Ishikawa (cell line): ENCODE results near the gene ZNF669.

Source experiments
- CEBPB ChIP-seq: IDR thresholded peaks from 2 replicates; pipeline ENCODE4 v1.6.1; 2012
- CREB1 ChIP-seq: IDR thresholded peaks from 2 replicates; pipeline ENCODE4 v1.6.1; 2012; ENCODE audit warnings: low read depth
- EGR1 ChIP-seq: IDR thresholded peaks from 2 replicates; pipeline ENCODE4 v1.6.1; 2012
- EP300 ChIP-seq: IDR thresholded peaks from 2 replicates; pipeline ENCODE4 v1.6.1; 2012; ENCODE audit warnings: borderline replicate concordance
- FOXM1 ChIP-seq: IDR thresholded peaks from 2 replicates; pipeline ENCODE4 v1.6.1; 2012; ENCODE audit warnings: low read depth, borderline replicate concordance
- MAX ChIP-seq: IDR thresholded peaks from 2 replicates; pipeline ENCODE4 v1.6.1; 2012
- NFIC ChIP-seq: IDR thresholded peaks from 2 replicates; pipeline ENCODE4 v1.6.1; 2012
- RAD21 ChIP-seq: IDR thresholded peaks from 2 replicates; pipeline ENCODE4 v1.6.1; 2012; ENCODE audit warnings: low read depth
- REST ChIP-seq: IDR thresholded peaks from 2 replicates; pipeline ENCODE4 v1.6.1; 2012; ENCODE audit warnings: low read depth, mild to moderate bottlenecking
- TAF1 ChIP-seq: IDR thresholded peaks from 2 replicates; pipeline ENCODE4 v1.6.1; 2012; ENCODE audit warnings: low read depth, mild to moderate bottlenecking
- TCF12 ChIP-seq: IDR thresholded peaks from 2 replicates; pipeline ENCODE4 v1.6.1; 2012; ENCODE audit warnings: low read depth
- TEAD4 ChIP-seq: IDR thresholded peaks from 2 replicates; pipeline ENCODE4 v1.6.1; 2012
- USF1 ChIP-seq: IDR thresholded peaks from 2 replicates; pipeline ENCODE4 v1.6.1; 2012
- YY1 ChIP-seq: IDR thresholded peaks from 2 replicates; pipeline ENCODE4 v1.6.1; 2012; ENCODE audit warnings: low read depth
- ZBTB7A ChIP-seq: IDR thresholded peaks from 2 replicates; pipeline ENCODE4 v1.6.1; 2012; ENCODE audit warnings: low read depth

ZNF669 gene

GRCh38 chr1:247103859-247104591, at the start of gene ZNF669:
Gene ZNF669 (minus strand): TSS chr1:247104356. CDS start chr1:247104199, 157 bp downstream.
- TF ChIP-seq EGR1 (no peak), NFIC (no peak), TCF12 (peak; percentile 71), MAX (peak; percentile 63), YY1 (peak; percentile 42), REST (no peak), EP300 (no peak), USF1 (peak; percentile 92), FOXM1 (no peak; the same call in 1 of the 2 replicates), TEAD4 (no peak), TAF1 (peak; percentile 94), ZBTB7A (no peak), CREB1 (peak; percentile 67), CEBPB (no peak; the same call in 1 of the 2 replicates), RAD21 (no peak)

- TF ChIP-seq TEAD4 (no peak), REST (no peak), CEBPB (no peak), EP300 (no peak), RAD21 (no peak)
These were observed 43.6 kb upstream of the ZNF669 start for GRCh38 chr1:247147781-247148180.

GRCh38 chr1:247146671-247147070, 42.5 kb upstream of the ZNF669 start:
- no peak for TF ChIP-seq TAF1
- TF ChIP-seq TCF12 = no peak
- no peak for TF ChIP-seq MAX
- no peak for TF ChIP-seq ZBTB7A
- no peak for TF ChIP-seq CEBPB
- TF ChIP-seq EGR1 = no peak
- TF ChIP-seq RAD21 = no peak
- TF ChIP-seq USF1 = no peak
- no peak for TF ChIP-seq REST
- TF ChIP-seq FOXM1 = no peak
- no peak for TF ChIP-seq TEAD4
- no peak for TF ChIP-seq CREB1
- TF ChIP-seq NFIC = no peak
- TF ChIP-seq YY1 = no peak
- no peak for TF ChIP-seq EP300

GRCh38 chr1:247145279-247145678, 41.1 kb upstream of the ZNF669 start:
- TF ChIP-seq CREB1 (no peak), CEBPB (no peak), MAX (no peak), FOXM1 (no peak), EGR1 (no peak), RAD21 (no peak), YY1 (no peak), EP300 (no peak), TEAD4 (no peak), TCF12 (no peak), REST (no peak), ZBTB7A (no peak), NFIC (no peak), USF1 (no peak), TAF1 (no peak)
